22Rv1 (cell line): ENCODE measurements around the gene ABCD1.

Experiments
- H3K27ac ChIP-seq: fragments of 450-650 bp; 2 replicates; pipeline ENCODE4 v1.5.1; 2017
- CTCF ChIP-seq: fragments of 450-650 bp; IDR thresholded peaks from 2 replicates; pipeline ENCODE4 v1.5.1; 2017; ENCODE audit warnings: mild to moderate bottlenecking
- ZFX ChIP-seq: fragments of 450-650 bp; IDR thresholded peaks from 2 replicates; pipeline ENCODE4 v1.6.1; 2017; ENCODE audit warnings: antibody characterized with exemption, borderline replicate concordance

Gene ABCD1

GRCh38 chrX:153731845-153732215 lies 7.2 kb downstream of the ABCD1 start:
- TF ChIP-seq CTCF (no peak), ZFX (no peak)
- H3K27ac ChIP-seq, result no peak overlapping the region

GRCh38 chrX:153732401-153732800 lies 7.7 kb downstream of the ABCD1 start:
- TF ChIP-seq ZFX, result no peak
- no peak for TF ChIP-seq CTCF
- no peak overlapping the region for H3K27ac ChIP-seq

- no peak for TF ChIP-seq ZFX
- TF ChIP-seq CTCF, result no peak
- H3K27ac ChIP-seq, result no peak overlapping the region
Measured at GRCh38 chrX:153733651-153734240, 9.1 kb downstream of the ABCD1 start.

GRCh38 chrX:153734871-153735270 lies 10.2 kb downstream of the ABCD1 start:
- no peak for TF ChIP-seq CTCF
- TF ChIP-seq ZFX, result no peak
- no peak overlapping the region for H3K27ac ChIP-seq

GRCh38 chrX:153735274-153735673 lies 10.6 kb downstream of the ABCD1 start:
- no peak overlapping the region for H3K27ac ChIP-seq
- no peak for TF ChIP-seq ZFX
- TF ChIP-seq CTCF, result no peak

- no peak overlapping the region for H3K27ac ChIP-seq
- TF ChIP-seq CTCF (no peak), ZFX (no peak)
Measured at GRCh38 chrX:153736071-153736820, 11.6 kb downstream of the ABCD1 start.

GRCh38 chrX:153736871-153737441 lies 12.3 kb downstream of the ABCD1 start:
- no peak overlapping the region for H3K27ac ChIP-seq
- no peak for TF ChIP-seq ZFX
- TF ChIP-seq CTCF, result no peak
